ENCODE data around the gene ACOX2. TPM values are rescaled to one million over a fixed set of nuclear protein-coding genes. Genes with fewer than 3 reads are reported as not detected.
A peak's percentile ranks its signal among the peaks of the same experiment; 100 is the strongest.

The ACOX2 gene
- total RNA-seq, 1 experiment from 2014 or later = 12.8 TPM

DNA sequence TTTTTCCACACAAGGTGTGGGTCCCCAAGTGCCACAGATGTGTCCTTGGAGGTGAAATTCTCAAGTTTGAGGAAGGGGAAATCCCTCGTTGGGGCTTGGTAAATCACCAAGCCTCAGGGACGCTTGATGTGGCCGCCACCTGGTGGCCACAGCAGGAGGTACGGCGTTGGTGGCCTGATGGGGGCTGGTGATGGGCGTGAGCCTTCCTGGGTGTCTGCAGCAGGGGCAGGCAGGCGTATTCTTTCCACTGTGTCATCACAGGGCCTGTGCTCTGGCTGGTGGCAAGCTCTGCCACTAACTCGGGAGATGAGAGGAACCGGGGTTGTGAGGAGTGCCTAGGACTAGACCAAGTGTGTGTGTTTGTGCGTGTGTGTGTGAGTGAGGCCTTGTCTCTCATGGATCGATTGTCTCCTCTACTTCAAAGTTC is 4.2 kb downstream of the ACOX2 start:
- CTCF ChIA-PET = interaction anchor here (1.1 kb wide), 1 partner anchor 41 kb away, joined by 3 read pairs; the partner anchor contains the start of gene KCTD6

More for the DNA sequence above, 4.2 kb downstream of the ACOX2 start:
- H3K9me3 ChIP-seq (ENCODE audit: control insufficient read depth in 1 of 2, insufficient read depth in 1 of 2, low read depth in 1 of 2, low read length in 2 of 2) = no peaks in the 10 kb centered on the region
- no peak for TF ChIP-seq ELF1 (IDR thresholded peaks at IDR 0.05; ENCODE audit: borderline replicate concordance, low read depth)
- no peak for TF ChIP-seq FOSL1 (IDR thresholded peaks at IDR 0.05; ENCODE audit: low read depth)
- TF ChIP-seq JUND (IDR thresholded peaks at IDR 0.05) = no peak
- peak; percentile 95 for TF ChIP-seq RAD21 (IDR thresholded peaks at IDR 0.05; ENCODE audit: low read depth)
- TF ChIP-seq, protein P1, sequence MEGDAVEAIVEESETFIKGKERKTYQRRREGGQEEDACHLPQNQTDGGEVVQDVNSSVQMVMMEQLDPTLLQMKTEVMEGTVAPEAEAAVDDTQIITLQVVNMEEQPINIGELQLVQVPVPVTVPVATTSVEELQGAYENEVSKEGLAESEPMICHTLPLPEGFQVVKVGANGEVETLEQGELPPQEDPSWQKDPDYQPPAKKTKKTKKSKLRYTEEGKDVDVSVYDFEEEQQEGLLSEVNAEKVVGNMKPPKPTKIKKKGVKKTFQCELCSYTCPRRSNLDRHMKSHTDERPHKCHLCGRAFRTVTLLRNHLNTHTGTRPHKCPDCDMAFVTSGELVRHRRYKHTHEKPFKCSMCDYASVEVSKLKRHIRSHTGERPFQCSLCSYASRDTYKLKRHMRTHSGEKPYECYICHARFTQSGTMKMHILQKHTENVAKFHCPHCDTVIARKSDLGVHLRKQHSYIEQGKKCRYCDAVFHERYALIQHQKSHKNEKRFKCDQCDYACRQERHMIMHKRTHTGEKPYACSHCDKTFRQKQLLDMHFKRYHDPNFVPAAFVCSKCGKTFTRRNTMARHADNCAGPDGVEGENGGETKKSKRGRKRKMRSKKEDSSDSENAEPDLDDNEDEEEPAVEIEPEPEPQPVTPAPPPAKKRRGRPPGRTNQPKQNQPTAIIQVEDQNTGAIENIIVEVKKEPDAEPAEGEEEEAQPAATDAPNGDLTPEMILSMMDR (IDR thresholded peaks at IDR 0.05 in 2 of 3, conservative IDR thresholded peaks at IDR 0.05 in 1 of 3; ENCODE audit: borderline replicate concordance in 1 of 3, insufficient read depth in 1 of 3, low read depth in 2 of 3, low read length in 2 of 3) = peak; percentile 91 to 95 (median 94)
- TF ChIP-seq EZH2 (IDR thresholded peaks at IDR 0.05) = no peak
- peak; percentile 23 for TF ChIP-seq TCF7L2 (IDR thresholded peaks at IDR 0.05; ENCODE audit: borderline replicate concordance, extremely low read depth, insufficient read depth, insufficient read length)
- TF ChIP-seq POLR2AphosphoS5 (IDR thresholded peaks at IDR 0.05; ENCODE audit: low read depth, low read length) = peak; percentile 19; the same call in 1 of the 2 replicates
- peak; percentile 69 for DNase-seq (ENCODE audit: low read depth, low spot score)
- H3K4me2 ChIP-seq (ENCODE audit: low read length) = peak overlapping the region; percentile 63
- RAD21 ChIA-PET (ENCODE audit: low non-redundant PET in 1 of 2, low total read pairs in 2 of 2, uncharacterized antibody in 2 of 2, unreplicated experiment in 2 of 2) = no interaction called here
- intact Hi-C loops (cut with micrococcal nuclease) = loop anchor here (1.0 to 2.0 kb wide), 5 partner anchors 70 to 346 kb away; no protein-coding TSS in a partner anchor
- no peaks in the 10 kb centered on the region for H3K79me2 ChIP-seq (ENCODE audit: insufficient read depth, low read length)
- H3K9ac ChIP-seq (ENCODE audit: low read length) = no peak overlapping the region
- no peak overlapping the region for H3K27ac ChIP-seq (ENCODE audit: low read depth, low read length)
- peak overlapping the region; percentile 99 for H2AFZ ChIP-seq (ENCODE audit: low read depth, low read length, poor library complexity, severe bottlenecking)
- H3K27me3 ChIP-seq (ENCODE audit: insufficient read depth, low read length) = no peaks in the 10 kb centered on the region
- no TSS peak for BruUV-seq (replicated peaks)
- 0 out of 4 replicates have a peak overlapping the region, but pooled peaks of 1 of the 2 experiments have one; percentile 12 for H3K4me3 ChIP-seq (replicated peaks in 1 of 2; ENCODE audit: low read depth in 1 of 2, low read length in 2 of 2)
- no peaks in the 10 kb centered on the region for H3K36me3 ChIP-seq (ENCODE audit: control insufficient read depth in 1 of 2, insufficient read depth in 2 of 2, low read length in 2 of 2)
- H3K4me1 ChIP-seq (ENCODE audit: control insufficient read depth in 1 of 2, insufficient read depth in 2 of 2, low read length in 2 of 2) = peaks cover 2 to 14% of the 10 kb centered on the region in 2 experiments; a peak in 2 of 4 replicates
- H4K20me1 ChIP-seq (ENCODE audit: insufficient read depth) = no peaks in the 10 kb centered on the region
- H3K9me2 ChIP-seq (ENCODE audit: insufficient read depth) = no peaks in the 10 kb centered on the region
- POLR2A ChIA-PET = no interaction called here
- peak; percentile 91 for ATAC-seq
